Fibroblast of lung (primary cell): ENCODE measurements around the gene CTF1. TPM values are rescaled to one million over a fixed set of nuclear protein-coding genes. Genes with fewer than 3 reads are reported as not detected.

Experiments used
- DNase-seq, 2 donors: peaks; one replicate each; pipeline versions ENCODE4 v3.0.0 to v3.0.0-alpha.2; 2010; ENCODE audit warnings: low read depth in 2 of 2
- H2AFZ ChIP-seq: 2 replicates; pipeline ENCODE4 v1.5.1; 2012; ENCODE audit warnings: low read length, control low read depth, inconsistent platforms
- H3K27ac ChIP-seq: 2 replicates; pipeline ENCODE4 v1.5.1; 2011; ENCODE audit warnings: low read length, control low read depth; ENCODE audit not compliant: insufficient read depth
- H3K27me3 ChIP-seq: 2 replicates; pipeline ENCODE4 v1.5.1; 2011; ENCODE audit warnings: mild to moderate bottlenecking, low read length; ENCODE audit not compliant: control insufficient read depth, insufficient read depth
- H3K36me3 ChIP-seq: 2 replicates; pipeline ENCODE4 v1.5.1; 2011; ENCODE audit warnings: low read length; ENCODE audit not compliant: control insufficient read depth, insufficient read depth
- H3K4me1 ChIP-seq: 2 replicates; pipeline ENCODE4 v1.5.1; 2011; ENCODE audit warnings: low read length; ENCODE audit not compliant: control insufficient read depth, insufficient read depth; ENCODE audit errors: extremely low read depth
- H3K4me2 ChIP-seq: 2 replicates; pipeline ENCODE4 v1.5.1; 2011; ENCODE audit warnings: low read length, control low read depth; ENCODE audit not compliant: insufficient read depth; ENCODE audit errors: extremely low read depth
- H3K4me3 ChIP-seq, 4 experiments: fragments of 200-600 bp in 1 of 4; sonication (generic) in 1 of 4; replicated peaks in 1 of 4; 2 replicates each; pipeline ENCODE4 v1.5.1; 2011 to 2016; ENCODE audit warnings: low read length in 4 of 4, low read depth in 3 of 4, mild to moderate bottlenecking in 3 of 4, control low read depth in 2 of 4, inconsistent platforms in 1 of 4, mixed read lengths in 1 of 4; ENCODE audit not compliant: insufficient read depth in 1 of 4; ENCODE audit errors: control extremely low read depth in 1 of 4
- H3K79me2 ChIP-seq: 2 replicates; pipeline ENCODE4 v1.5.1; 2012; ENCODE audit warnings: mild to moderate bottlenecking, low read length, inconsistent platforms; ENCODE audit not compliant: control insufficient read depth, insufficient read depth
- H3K9ac ChIP-seq: 2 replicates; pipeline ENCODE4 v1.5.1; 2011; ENCODE audit warnings: mild to moderate bottlenecking, low read length, control low read depth; ENCODE audit not compliant: insufficient read depth
- H3K9me3 ChIP-seq: 2 replicates; pipeline ENCODE4 v1.5.1; 2012; ENCODE audit warnings: low read depth, low read length; ENCODE audit not compliant: control insufficient read depth, insufficient read depth
- H4K20me1 ChIP-seq: 2 replicates; pipeline ENCODE4 v1.5.1; 2011; ENCODE audit warnings: low read length; ENCODE audit not compliant: control insufficient read depth, insufficient read depth; ENCODE audit errors: extremely low read depth
- EZH2 ChIP-seq: IDR thresholded peaks from 2 replicates; pipeline ENCODE4 v1.5.1; 2012; ENCODE audit warnings: low read length, control low read depth, mild to moderate bottlenecking; ENCODE audit errors: missing control alignments
- polyA plus RNA-seq, 2 donors: library from polyadenylated mRNA; depleted of rRNA in 1 of 2; stranded (reverse) in 1 of 2; unstranded in 1 of 2; fragments of >200 nt; gene quantifications; 2 replicates each; pipeline ENCODE4 v1.2.1, GENCODE V29; 2011 to 2012; ENCODE audit warnings: missing spikeins in 1 of 2
- total RNA-seq: library from RNA; depleted of rRNA; stranded (reverse); fragments of >200 nt; gene quantifications from 2 replicates; pipeline ENCODE4 v1.2.1, GENCODE V29; 2014
- TF ChIP-seq, protein P1 (sequence below), 2 donors: IDR thresholded peaks in 1 of 2; conservative IDR thresholded peaks in 1 of 2; 1 replicate in 1 of 2; 2 replicates in 1 of 2; pipeline ENCODE4 v1.5.1; 2011 to 2012; ENCODE audit warnings: low read length in 2 of 2, control low read depth in 1 of 2, inconsistent platforms in 1 of 2, low read depth in 1 of 2, mild to moderate bottlenecking in 1 of 2

CTF1 gene
- total and polyA plus RNA-seq, 2 donors (not counting 1 experiment from before 2014, with no cell fraction given), result 5.3 to 8.8 TPM

GRCh38 chr16:30903596-30903995 lies 7.2 kb downstream of the CTF1 start:
- Histone ChIP-seq H3K4me1 (peaks cover 2% of the 10 kb centered on the region), H4K20me1 (no peaks in the 10 kb centered on the region), H3K27me3 (no peaks in the 10 kb centered on the region), H3K4me2 (no peak overlapping the region), H3K79me2 (no peaks in the 10 kb centered on the region), H3K9me3 (no peaks in the 10 kb centered on the region), H3K27ac (peak overlapping the region; percentile 31), H3K36me3 (peaks cover 1% of the 10 kb centered on the region), H2AFZ (peak overlapping the region; percentile 15), H3K4me3 (no peak overlapping the region), H3K9ac (no peak overlapping the region)
- DNase-seq, result no peak
- TF ChIP-seq, protein P1, sequence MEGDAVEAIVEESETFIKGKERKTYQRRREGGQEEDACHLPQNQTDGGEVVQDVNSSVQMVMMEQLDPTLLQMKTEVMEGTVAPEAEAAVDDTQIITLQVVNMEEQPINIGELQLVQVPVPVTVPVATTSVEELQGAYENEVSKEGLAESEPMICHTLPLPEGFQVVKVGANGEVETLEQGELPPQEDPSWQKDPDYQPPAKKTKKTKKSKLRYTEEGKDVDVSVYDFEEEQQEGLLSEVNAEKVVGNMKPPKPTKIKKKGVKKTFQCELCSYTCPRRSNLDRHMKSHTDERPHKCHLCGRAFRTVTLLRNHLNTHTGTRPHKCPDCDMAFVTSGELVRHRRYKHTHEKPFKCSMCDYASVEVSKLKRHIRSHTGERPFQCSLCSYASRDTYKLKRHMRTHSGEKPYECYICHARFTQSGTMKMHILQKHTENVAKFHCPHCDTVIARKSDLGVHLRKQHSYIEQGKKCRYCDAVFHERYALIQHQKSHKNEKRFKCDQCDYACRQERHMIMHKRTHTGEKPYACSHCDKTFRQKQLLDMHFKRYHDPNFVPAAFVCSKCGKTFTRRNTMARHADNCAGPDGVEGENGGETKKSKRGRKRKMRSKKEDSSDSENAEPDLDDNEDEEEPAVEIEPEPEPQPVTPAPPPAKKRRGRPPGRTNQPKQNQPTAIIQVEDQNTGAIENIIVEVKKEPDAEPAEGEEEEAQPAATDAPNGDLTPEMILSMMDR (conservative IDR thresholded peaks at IDR 0.05 in 1 of 2, IDR thresholded peaks at IDR 0.05 in 1 of 2; ENCODE audit: low read depth in 1 of 2, low read length in 2 of 2), result no peak
- TF ChIP-seq EZH2, result no peak

GRCh38 chr16:30904114-30904780 lies 7.8 kb downstream of the CTF1 start:
- H3K4me2 ChIP-seq, result no peak overlapping the region
- no peak for DNase-seq
- H3K79me2 ChIP-seq, result no peaks in the 10 kb centered on the region
- peaks cover 2% of the 10 kb centered on the region for H3K4me1 ChIP-seq
- H3K27me3 ChIP-seq, result no peaks in the 10 kb centered on the region
- H4K20me1 ChIP-seq, result no peaks in the 10 kb centered on the region
- H3K9me3 ChIP-seq, result no peaks in the 10 kb centered on the region
- no peak overlapping the region for H3K4me3 ChIP-seq
- no peak overlapping the region for H3K9ac ChIP-seq
- peaks cover 1% of the 10 kb centered on the region for H3K36me3 ChIP-seq
- H2AFZ ChIP-seq, result no peak overlapping the region
- no peak for TF ChIP-seq EZH2
- TF ChIP-seq, protein P1 (conservative IDR thresholded peaks at IDR 0.05 in 1 of 2, IDR thresholded peaks at IDR 0.05 in 1 of 2; ENCODE audit: low read depth in 1 of 2, low read length in 2 of 2), result no peak
- H3K27ac ChIP-seq, result no peak overlapping the region

GRCh38 chr16:30907064-30907463 lies 10.7 kb downstream of the CTF1 start:
- H3K36me3 ChIP-seq, result no peaks in the 10 kb centered on the region
- H2AFZ ChIP-seq, result no peak overlapping the region

More at GRCh38 chr16:30907064-30907463, 10.7 kb downstream of the CTF1 start:
- Histone ChIP-seq H3K9me3 (no peaks in the 10 kb centered on the region), H3K27ac (no peak overlapping the region), H3K27me3 (no peaks in the 10 kb centered on the region), H3K79me2 (no peaks in the 10 kb centered on the region), H3K4me2 (no peak overlapping the region), H3K4me3 (no peak overlapping the region), H3K4me1 (no peaks in the 10 kb centered on the region), H4K20me1 (no peaks in the 10 kb centered on the region), H3K9ac (no peak overlapping the region)
- DNase-seq, result no peak
- no peak for TF ChIP-seq EZH2
- TF ChIP-seq, protein P1 (conservative IDR thresholded peaks at IDR 0.05 in 1 of 2, IDR thresholded peaks at IDR 0.05 in 1 of 2; ENCODE audit: low read depth in 1 of 2, low read length in 2 of 2), result no peak
